Karpas-422 (cell line): Measurements from ENCODE around the gene TMEM108. TPM values are rescaled to one million over a fixed set of nuclear protein-coding genes. Genes with fewer than 3 reads are reported as not detected.

Experiments
- DNase-seq: peaks from one replicate; pipeline ENCODE4 v3.0.0-alpha.2; 2015
- H2AFZ ChIP-seq: fragments of 200-600 bp; sonication (generic); 2 replicates; pipeline ENCODE4 v1.6.1; 2014; ENCODE audit warnings: antibody characterized with exemption, low read length, mixed read lengths
- H3K27ac ChIP-seq: fragments of 200-600 bp; sonication (generic); 2 replicates; pipeline ENCODE4 v1.5.1; 2014; ENCODE audit warnings: mild to moderate bottlenecking, low read length, moderate library complexity
- H3K27me3 ChIP-seq: fragments of 200-600 bp; sonication (generic); 2 replicates; pipeline ENCODE4 v1.6.1; 2014; ENCODE audit warnings: low read length, mixed read lengths
- H3K36me3 ChIP-seq: fragments of 200-600 bp; sonication (generic); 2 replicates; pipeline ENCODE4 v1.6.1; 2014; ENCODE audit warnings: low read length, mixed read lengths; ENCODE audit not compliant: insufficient read depth
- H3K4me1 ChIP-seq: fragments of 200-600 bp; sonication (generic); 2 replicates; pipeline ENCODE4 v1.6.1; 2014; ENCODE audit warnings: mild to moderate bottlenecking, low read length, mixed read lengths
- H3K4me2 ChIP-seq: fragments of 200-600 bp; sonication (generic); 2 replicates; pipeline ENCODE4 v1.6.1; 2014; ENCODE audit warnings: low read length, low read depth, mild to moderate bottlenecking; ENCODE audit not compliant: poor library complexity, severe bottlenecking
- H3K4me3 ChIP-seq: fragments of 200-600 bp; sonication (generic); 2 replicates; pipeline ENCODE4 v1.5.1; 2014; ENCODE audit warnings: mild to moderate bottlenecking, antibody characterized with exemption, low read length, mixed read lengths
- H3K79me2 ChIP-seq: fragments of 200-600 bp; sonication (generic); 2 replicates; pipeline ENCODE4 v1.6.1; 2014; ENCODE audit warnings: mild to moderate bottlenecking, low read length, mixed read lengths
- H3K9ac ChIP-seq: fragments of 200-600 bp; sonication (generic); 2 replicates; pipeline ENCODE4 v1.6.0; 2014; ENCODE audit warnings: low read length
- H3K9me2 ChIP-seq: fragments of 200-600 bp; sonication (generic), shearing (Covaris generic); replicated peaks from 2 replicates; pipeline ENCODE4 v1.6.0; 2014; ENCODE audit warnings: mild to moderate bottlenecking, low read length, moderate library complexity; ENCODE audit not compliant: insufficient read depth
- H3K9me3 ChIP-seq: fragments of 300-700, 200-600 bp; sonication (generic); 2 replicates; pipeline ENCODE4 v1.6.1; 2014; ENCODE audit warnings: low read length, mixed read lengths
- H4K20me1 ChIP-seq: fragments of 200-600 bp; sonication (generic); 2 replicates; pipeline ENCODE4 v1.6.1; 2014; ENCODE audit warnings: mild to moderate bottlenecking, antibody characterized with exemption, low read length, low read depth; ENCODE audit not compliant: insufficient read depth
- total RNA-seq: library from RNA; depleted of rRNA; stranded (reverse); fragments of >200 nt; shearing (Covaris generic); gene quantifications from 2 replicates; pipeline ENCODE4 v1.2.3, GENCODE V29; 2014; ENCODE audit warnings: low replicate concordance

TMEM108 gene
- total RNA-seq, 1 experiment from 2014 or later = not detected

- Histone ChIP-seq H3K9me2 (no peaks in the 10 kb centered on the region), H3K79me2 (no peaks in the 10 kb centered on the region), H3K4me1 (peaks cover 8% of the 10 kb centered on the region), H3K36me3 (no peaks in the 10 kb centered on the region), H3K9ac (no peak overlapping the region), H3K4me2 (no peak overlapping the region), H3K4me3 (no peak overlapping the region), H3K9me3 (no peaks in the 10 kb centered on the region), H2AFZ (no peak overlapping the region), H3K27me3 (no peaks in the 10 kb centered on the region), H4K20me1 (no peaks in the 10 kb centered on the region), H3K27ac (no peak overlapping the region)
- no peak for DNase-seq
These were observed 232.9 kb downstream of the TMEM108 start for GRCh38 chr3:133271042-133271441.

GRCh38 chr3:133271539-133271938, 233.3 kb downstream of the TMEM108 start:
- H3K4me3 ChIP-seq = no peak overlapping the region
- no peak overlapping the region for H3K27ac ChIP-seq
- no peaks in the 10 kb centered on the region for H3K9me2 ChIP-seq
- no peaks in the 10 kb centered on the region for H3K36me3 ChIP-seq
- H4K20me1 ChIP-seq = no peaks in the 10 kb centered on the region
- H3K79me2 ChIP-seq = no peaks in the 10 kb centered on the region
- no peaks in the 10 kb centered on the region for H3K27me3 ChIP-seq
- no peak for DNase-seq
- peaks cover 8% of the 10 kb centered on the region for H3K4me1 ChIP-seq
- H2AFZ ChIP-seq = no peak overlapping the region
- H3K9me3 ChIP-seq = no peaks in the 10 kb centered on the region
- no peak overlapping the region for H3K4me2 ChIP-seq
- H3K9ac ChIP-seq = no peak overlapping the region

- no peak for DNase-seq
These were observed 235.2 kb downstream of the TMEM108 start for GRCh38 chr3:133273346-133273745.

GRCh38 chr3:133274477-133274876, 236.3 kb downstream of the TMEM108 start:
- Histone ChIP-seq H3K36me3 (no peaks in the 10 kb centered on the region), H3K27me3 (no peaks in the 10 kb centered on the region), H4K20me1 (no peaks in the 10 kb centered on the region), H2AFZ (no peak overlapping the region; the same call in 1 of the 2 replicates), H3K27ac (no peak overlapping the region), H3K4me1 (peaks cover 8% of the 10 kb centered on the region), H3K9me3 (no peaks in the 10 kb centered on the region), H3K4me3 (no peak overlapping the region), H3K9ac (no peak overlapping the region), H3K79me2 (no peaks in the 10 kb centered on the region), H3K9me2 (no peaks in the 10 kb centered on the region), H3K4me2 (peak overlapping the region; percentile 33)
- peak; percentile 51 for DNase-seq

More at GRCh38 chr3:133273346-133273745, 235.2 kb downstream of the TMEM108 start:
- H3K4me3 ChIP-seq = no peak overlapping the region
- H3K79me2 ChIP-seq = no peaks in the 10 kb centered on the region
- no peaks in the 10 kb centered on the region for H3K9me3 ChIP-seq
- H3K4me2 ChIP-seq = no peak overlapping the region
- H3K27me3 ChIP-seq = no peaks in the 10 kb centered on the region
- no peak overlapping the region for H3K27ac ChIP-seq
- no peaks in the 10 kb centered on the region for H3K9me2 ChIP-seq
- no peak overlapping the region for H3K9ac ChIP-seq
- peaks cover 8% of the 10 kb centered on the region for H3K4me1 ChIP-seq
- no peak overlapping the region for H2AFZ ChIP-seq
- no peaks in the 10 kb centered on the region for H4K20me1 ChIP-seq
- H3K36me3 ChIP-seq = no peaks in the 10 kb centered on the region

GRCh38 chr3:133276594-133276993, 238.4 kb downstream of the TMEM108 start:
- peaks cover 8% of the 10 kb centered on the region for H3K4me1 ChIP-seq
- no peaks in the 10 kb centered on the region for H3K9me3 ChIP-seq
- H3K4me2 ChIP-seq = no peak overlapping the region
- H3K27ac ChIP-seq = no peak overlapping the region
- H4K20me1 ChIP-seq = no peaks in the 10 kb centered on the region
- H2AFZ ChIP-seq = no peak overlapping the region
- no peaks in the 10 kb centered on the region for H3K27me3 ChIP-seq
- no peaks in the 10 kb centered on the region for H3K36me3 ChIP-seq
- H3K79me2 ChIP-seq = no peaks in the 10 kb centered on the region
- H3K9ac ChIP-seq = no peak overlapping the region
- no peaks in the 10 kb centered on the region for H3K9me2 ChIP-seq
- H3K4me3 ChIP-seq = no peak overlapping the region
- DNase-seq = no peak

- Histone ChIP-seq H3K4me2 (no peak overlapping the region), H4K20me1 (no peaks in the 10 kb centered on the region), H3K27ac (no peak overlapping the region), H3K79me2 (no peaks in the 10 kb centered on the region), H3K36me3 (no peaks in the 10 kb centered on the region), H3K9me2 (no peaks in the 10 kb centered on the region), H3K9ac (no peak overlapping the region), H2AFZ (no peak overlapping the region), H3K4me1 (peaks cover 8% of the 10 kb centered on the region), H3K4me3 (no peak overlapping the region), H3K27me3 (no peaks in the 10 kb centered on the region), H3K9me3 (no peaks in the 10 kb centered on the region)
- DNase-seq = no peak
These were observed 239.6 kb downstream of the TMEM108 start for GRCh38 chr3:133277813-133278212.

GRCh38 chr3:133278260-133279043, 240.3 kb downstream of the TMEM108 start:
- H3K36me3 ChIP-seq = no peaks in the 10 kb centered on the region
- H4K20me1 ChIP-seq = no peaks in the 10 kb centered on the region
- H3K79me2 ChIP-seq = no peaks in the 10 kb centered on the region
- H3K9me3 ChIP-seq = no peaks in the 10 kb centered on the region
- H3K9ac ChIP-seq = no peak overlapping the region
- no peaks in the 10 kb centered on the region for H3K9me2 ChIP-seq
- no peak overlapping the region for H2AFZ ChIP-seq
- no peak overlapping the region for H3K4me3 ChIP-seq
- DNase-seq = no peak
- H3K27me3 ChIP-seq = no peaks in the 10 kb centered on the region
- no peak overlapping the region for H3K27ac ChIP-seq
- H3K4me2 ChIP-seq = no peak overlapping the region
- peaks cover 8% of the 10 kb centered on the region for H3K4me1 ChIP-seq

- no peak overlapping the region for H3K4me2 ChIP-seq
These were observed 242.4 kb downstream of the TMEM108 start for GRCh38 chr3:133280586-133280985.

More at GRCh38 chr3:133280586-133280985, 242.4 kb downstream of the TMEM108 start:
- no peaks in the 10 kb centered on the region for H3K36me3 ChIP-seq
- H3K27ac ChIP-seq = no peak overlapping the region
- no peak overlapping the region for H3K9ac ChIP-seq
- no peaks in the 10 kb centered on the region for H4K20me1 ChIP-seq
- H3K4me1 ChIP-seq = no peaks in the 10 kb centered on the region
- DNase-seq = no peak
- no peaks in the 10 kb centered on the region for H3K27me3 ChIP-seq
- H2AFZ ChIP-seq = no peak overlapping the region
- H3K9me3 ChIP-seq = no peaks in the 10 kb centered on the region
- no peaks in the 10 kb centered on the region for H3K79me2 ChIP-seq
- no peak overlapping the region for H3K4me3 ChIP-seq
- H3K9me2 ChIP-seq = no peaks in the 10 kb centered on the region
